Neural crest cell (in vitro differentiated cells): Measurements from ENCODE around the gene DGKG. TPM values are rescaled to one million over a fixed set of nuclear protein-coding genes. Genes with fewer than 3 reads are reported as not detected.

Experiments used
- DNase-seq: peaks from one replicate; pipeline ENCODE4 v3.0.0; 2021; ENCODE audit warnings: low read depth, mixed read lengths, low spot score
- H3K27ac Mint-ChIP-seq: one replicate; pipeline ENCODE4 v1.8.0; 2021; ENCODE audit warnings: mild to moderate bottlenecking, mixed read lengths; ENCODE audit not compliant: unreplicated experiment
- H3K27me3 Mint-ChIP-seq: 2 replicates; pipeline ENCODE4 v1.8.0; 2021; ENCODE audit warnings: low read depth, mild to moderate bottlenecking, mixed read lengths
- H3K36me3 Mint-ChIP-seq: 2 replicates; pipeline ENCODE4 v1.8.0; 2021; ENCODE audit warnings: low read depth, mild to moderate bottlenecking, mixed read lengths
- H3K4me1 Mint-ChIP-seq: 2 replicates; pipeline ENCODE4 v1.8.0; 2021; ENCODE audit warnings: mixed read lengths
- H3K4me3 Mint-ChIP-seq: one replicate; pipeline ENCODE4 v1.8.0; 2021; ENCODE audit warnings: mild to moderate bottlenecking, mixed read lengths
- H3K9me3 Mint-ChIP-seq: 2 replicates; pipeline ENCODE4 v1.8.0; 2021; ENCODE audit warnings: mixed read lengths
- CTCF ChIP-seq: fragments of 200-600 bp; sonication (generic); conservative IDR thresholded peaks from 2 replicates; pipeline ENCODE4 v1.5.0; 2021; ENCODE audit warnings: antibody characterized with exemption, mild to moderate bottlenecking
- total RNA-seq: library from RNA; stranded (reverse); gene quantifications from 2 replicates; pipeline ENCODE4 v1.2.1, GENCODE V29; 2021

DGKG gene
- total RNA-seq, 1 donor from 2014 or later, result not detected

- H3K27ac Mint-ChIP-seq, result no peak overlapping the region
- no peak for DNase-seq
- H3K4me3 Mint-ChIP-seq, result no peak overlapping the region
- peaks cover 4% of the 10 kb centered on the region for H3K4me1 Mint-ChIP-seq
- no peaks in the 10 kb centered on the region for H3K9me3 Mint-ChIP-seq
- H3K36me3 Mint-ChIP-seq, result no peaks in the 10 kb centered on the region
- TF ChIP-seq CTCF, result no peak
- H3K27me3 Mint-ChIP-seq, result peaks cover 66% of the 10 kb centered on the region
These were observed 7.2 kb upstream of the DGKG start for GRCh38 chr3:186369217-186369616.

- peaks cover 4% of the 10 kb centered on the region for H3K4me1 Mint-ChIP-seq
- no peak overlapping the region for H3K27ac Mint-ChIP-seq
- no peak for DNase-seq
These were observed 6.7 kb upstream of the DGKG start for GRCh38 chr3:186368717-186369116.

DNA sequence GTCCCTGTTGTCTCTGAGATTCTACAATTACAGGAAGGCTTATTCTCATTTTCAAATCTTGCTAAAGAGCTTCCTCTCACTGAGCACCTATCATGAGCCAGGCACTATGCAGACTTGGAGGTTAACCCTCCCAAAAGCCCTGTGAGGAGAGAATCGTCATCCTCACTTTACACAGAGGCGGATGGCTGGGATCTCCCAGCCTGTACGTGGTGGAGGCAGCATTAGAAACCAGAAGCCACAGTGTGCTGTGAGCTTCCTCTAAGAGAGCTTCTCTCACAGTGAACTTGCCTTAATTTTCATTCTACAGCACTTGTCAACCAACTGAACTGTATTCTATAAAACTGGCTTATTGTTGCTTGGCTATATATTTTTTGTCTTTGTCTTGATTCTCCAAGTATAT, 6.1 kb upstream of the DGKG start:
- Mint-ChIP-seq H3K27ac (no peak overlapping the region), H3K4me1 (peaks cover 4% of the 10 kb centered on the region), H3K27me3 (peaks cover 70% of the 10 kb centered on the region), H3K36me3 (no peaks in the 10 kb centered on the region), H3K4me3 (no peak overlapping the region), H3K9me3 (no peaks in the 10 kb centered on the region)
- no peak for DNase-seq
- TF ChIP-seq CTCF, result no peak

More at GRCh38 chr3:186368717-186369116, 6.7 kb upstream of the DGKG start:
- H3K27me3 Mint-ChIP-seq, result peaks cover 68% of the 10 kb centered on the region
- H3K9me3 Mint-ChIP-seq, result no peaks in the 10 kb centered on the region
- TF ChIP-seq CTCF, result no peak
- no peak overlapping the region for H3K4me3 Mint-ChIP-seq
- H3K36me3 Mint-ChIP-seq, result no peaks in the 10 kb centered on the region

GRCh38 chr3:186367631-186368030, 5.6 kb upstream of the DGKG start:
- DNase-seq, result no peak
- Mint-ChIP-seq H3K27me3 (peaks cover 72% of the 10 kb centered on the region), H3K9me3 (no peaks in the 10 kb centered on the region), H3K36me3 (no peaks in the 10 kb centered on the region), H3K4me1 (peaks cover 4% of the 10 kb centered on the region), H3K27ac (no peak overlapping the region), H3K4me3 (no peak overlapping the region)
- no peak for TF ChIP-seq CTCF

GRCh38 chr3:186366206-186366605, 4.2 kb upstream of the DGKG start:
- no peaks in the 10 kb centered on the region for H3K36me3 Mint-ChIP-seq
- H3K27ac Mint-ChIP-seq, result no peak overlapping the region
- no peak for DNase-seq
- H3K4me3 Mint-ChIP-seq, result no peak overlapping the region
- H3K9me3 Mint-ChIP-seq, result no peaks in the 10 kb centered on the region
- peaks cover 8% of the 10 kb centered on the region for H3K4me1 Mint-ChIP-seq
- no peak for TF ChIP-seq CTCF
- H3K27me3 Mint-ChIP-seq, result peaks cover 80% of the 10 kb centered on the region
